ENCODE data around the gene FBXL19.

The FBXL19 gene

GRCh38 chr16:30992931-30993816 is 69.8 kb downstream of the FBXL19 start:
- H3K27ac ChIP-seq (ENCODE audit: low read depth, low read length): no peak overlapping the region
- H3K4me3 ChIP-seq (ENCODE audit: low read depth, low read length): no peak overlapping the region
- peaks cover 3% of the 10 kb centered on the region; the same call in 1 of the 2 replicates for H3K36me3 ChIP-seq (ENCODE audit: control insufficient read depth, insufficient read depth, low read length)
- H3K9ac ChIP-seq (ENCODE audit: low read depth, low read length): no peak overlapping the region
- peaks cover 12% of the 10 kb centered on the region for H3K4me1 ChIP-seq (ENCODE audit: control insufficient read depth, insufficient read depth, low read length)
- H3K9me3 ChIP-seq (ENCODE audit: control insufficient read depth, insufficient read depth, low read length): no peaks in the 10 kb centered on the region
- H3K27me3 ChIP-seq (ENCODE audit: control insufficient read depth, insufficient read depth, low read length): no peaks in the 10 kb centered on the region; the same call in 1 of the 2 replicates

- H3K9ac ChIP-seq (ENCODE audit: low read depth, low read length): no peak overlapping the region
- H3K4me3 ChIP-seq (ENCODE audit: low read depth, low read length): peak overlapping the region; percentile 68; the same call in 1 of the 2 replicates
- H3K27me3 ChIP-seq (ENCODE audit: control insufficient read depth, insufficient read depth, low read length): no peaks in the 10 kb centered on the region; the same call in 1 of the 2 replicates
- peaks cover 3% of the 10 kb centered on the region; the same call in 1 of the 2 replicates for H3K36me3 ChIP-seq (ENCODE audit: control insufficient read depth, insufficient read depth, low read length)
- peak overlapping the region; percentile 26 for H3K27ac ChIP-seq (ENCODE audit: low read depth, low read length)
- peaks cover 18% of the 10 kb centered on the region for H3K4me1 ChIP-seq (ENCODE audit: control insufficient read depth, insufficient read depth, low read length)
- H3K9me3 ChIP-seq (ENCODE audit: control insufficient read depth, insufficient read depth, low read length): no peaks in the 10 kb centered on the region
Measured at GRCh38 chr16:30995927-30996323, 72.6 kb downstream of the FBXL19 start.

- Histone ChIP-seq H3K27ac (ENCODE audit: low read depth, low read length) (peak overlapping the region; percentile 26), H3K4me3 (ENCODE audit: low read depth, low read length) (peak overlapping the region; percentile 68), H3K36me3 (ENCODE audit: control insufficient read depth, insufficient read depth, low read length) (no peaks in the 10 kb centered on the region), H3K27me3 (ENCODE audit: control insufficient read depth, insufficient read depth, low read length) (no peaks in the 10 kb centered on the region; the same call in 1 of the 2 replicates), H3K9ac (ENCODE audit: low read depth, low read length) (0 out of 2 replicates have a peak overlapping the region, but pooled peaks have one; percentile 4), H3K4me1 (ENCODE audit: control insufficient read depth, insufficient read depth, low read length) (peaks cover 18% of the 10 kb centered on the region), H3K9me3 (ENCODE audit: control insufficient read depth, insufficient read depth, low read length) (no peaks in the 10 kb centered on the region)
Measured at GRCh38 chr16:30996324-30996984, 73.1 kb downstream of the FBXL19 start.

- Histone ChIP-seq H3K9ac (ENCODE audit: low read depth, low read length) (peak overlapping the region; percentile 4; the same call in 1 of the 2 replicates), H3K27ac (ENCODE audit: low read depth, low read length) (peak overlapping the region; percentile 26), H3K9me3 (ENCODE audit: control insufficient read depth, insufficient read depth, low read length) (no peaks in the 10 kb centered on the region), H3K36me3 (ENCODE audit: control insufficient read depth, insufficient read depth, low read length) (no peaks in the 10 kb centered on the region), H3K4me1 (ENCODE audit: control insufficient read depth, insufficient read depth, low read length) (peaks cover 18% of the 10 kb centered on the region), H3K4me3 (ENCODE audit: low read depth, low read length) (peak overlapping the region; percentile 68), H3K27me3 (ENCODE audit: control insufficient read depth, insufficient read depth, low read length) (no peaks in the 10 kb centered on the region; the same call in 1 of the 2 replicates)
Measured at GRCh38 chr16:30996985-30997724, 73.8 kb downstream of the FBXL19 start.

GRCh38 chr16:30997725-30998711 is 74.6 kb downstream of the FBXL19 start:
- Histone ChIP-seq H3K4me3 (ENCODE audit: low read depth, low read length) (peak overlapping the region; percentile 62), H3K27ac (ENCODE audit: low read depth, low read length) (peak overlapping the region; percentile 60), H3K27me3 (ENCODE audit: control insufficient read depth, insufficient read depth, low read length) (no peaks in the 10 kb centered on the region; the same call in 1 of the 2 replicates), H3K9me3 (ENCODE audit: control insufficient read depth, insufficient read depth, low read length) (no peaks in the 10 kb centered on the region), H3K9ac (ENCODE audit: low read depth, low read length) (peak overlapping the region; percentile 1; the same call in 1 of the 2 replicates), H3K4me1 (ENCODE audit: control insufficient read depth, insufficient read depth, low read length) (peaks cover 18% of the 10 kb centered on the region), H3K36me3 (ENCODE audit: control insufficient read depth, insufficient read depth, low read length) (no peaks in the 10 kb centered on the region)

All from HUES48 (cell line).